Stimulated activated CD8-positive, alpha-beta memory T cell treated with anti-CD3 and anti-CD28 coated beads, Interleukin-7, amount 100 ng/mL, for 24 hours (primary cell): ENCODE data around the gene GCNA.
"Not testable (repeated sequence)": the region's sequence is repeated elsewhere in the genome, so short reads cannot be mapped to it uniquely, and the experiment has no call there.

Experiments
- DNase-seq: peaks from one replicate; pipeline ENCODE4 v3.0.0-alpha.2; 2020; ENCODE audit warnings: low read depth

GCNA gene

GRCh38 chrX:71558920-71559319 is 19.3 kb upstream of the GCNA start:
- no peak for DNase-seq

- DNase-seq, result not testable (repeated sequence)
Measured at GRCh38 chrX:71559773-71560172, 18.5 kb upstream of the GCNA start.

- DNase-seq, result no peak
Measured at GRCh38 chrX:71563921-71564320, 14.3 kb upstream of the GCNA start.

GRCh38 chrX:71565474-71566041 is 12.7 kb upstream of the GCNA start:
- no peak for DNase-seq

GRCh38 chrX:71571390-71571789 is 6.8 kb upstream of the GCNA start:
- not testable (repeated sequence) for DNase-seq

- no peak for DNase-seq
Measured at GRCh38 chrX:71573590-71573989, 4.6 kb upstream of the GCNA start.

GRCh38 chrX:71577682-71578081 is 555 bp upstream of the GCNA start:
- no peak for DNase-seq

- no peak for DNase-seq
Measured at GRCh38 chrX:71579136-71579989, 1.1 kb downstream of the GCNA start.

- no peak for DNase-seq
Measured at GRCh38 chrX:71579990-71580380, 1.7 kb downstream of the GCNA start.

GRCh38 chrX:71581210-71581609 is 3.0 kb downstream of the GCNA start:
- no peak for DNase-seq

GRCh38 chrX:71586929-71587328 is 8.7 kb downstream of the GCNA start:
- no peak for DNase-seq

- DNase-seq, result not testable (repeated sequence)
Measured at GRCh38 chrX:71593210-71593609, 15.0 kb downstream of the GCNA start.

- no peak for DNase-seq
Measured at GRCh38 chrX:71599965-71600364, 21.7 kb downstream of the GCNA start.

- DNase-seq, result no peak
Measured at GRCh38 chrX:71603618-71604017, 25.4 kb downstream of the GCNA start.

GRCh38 chrX:71604141-71604540 is 25.9 kb downstream of the GCNA start:
- no peak for DNase-seq

GRCh38 chrX:71604796-71605568 is 26.7 kb downstream of the GCNA start:
- no peak for DNase-seq

- no peak for DNase-seq
Measured at GRCh38 chrX:71606536-71607216, 28.4 kb downstream of the GCNA start.

GRCh38 chrX:71607488-71607887 is 29.3 kb downstream of the GCNA start:
- no peak for DNase-seq

GRCh38 chrX:71609095-71609750 is 31.0 kb downstream of the GCNA start:
- no peak for DNase-seq

- not testable (repeated sequence) for DNase-seq
Measured at GRCh38 chrX:71611736-71612135, 33.5 kb downstream of the GCNA start.

GRCh38 chrX:71612256-71612655 is 34.0 kb downstream of the GCNA start:
- DNase-seq, result no peak

GRCh38 chrX:71615056-71615455 is 36.8 kb downstream of the GCNA start:
- DNase-seq, result no peak
